ENCODE data around the gene CDC6. TPM values are rescaled to one million over a fixed set of nuclear protein-coding genes. Genes with fewer than 3 reads are reported as not detected.

CDC6 gene
- total RNA-seq, 3 donors from 2014 or later, result 0.29 to 0.98 (median 0.80) TPM

DNA sequence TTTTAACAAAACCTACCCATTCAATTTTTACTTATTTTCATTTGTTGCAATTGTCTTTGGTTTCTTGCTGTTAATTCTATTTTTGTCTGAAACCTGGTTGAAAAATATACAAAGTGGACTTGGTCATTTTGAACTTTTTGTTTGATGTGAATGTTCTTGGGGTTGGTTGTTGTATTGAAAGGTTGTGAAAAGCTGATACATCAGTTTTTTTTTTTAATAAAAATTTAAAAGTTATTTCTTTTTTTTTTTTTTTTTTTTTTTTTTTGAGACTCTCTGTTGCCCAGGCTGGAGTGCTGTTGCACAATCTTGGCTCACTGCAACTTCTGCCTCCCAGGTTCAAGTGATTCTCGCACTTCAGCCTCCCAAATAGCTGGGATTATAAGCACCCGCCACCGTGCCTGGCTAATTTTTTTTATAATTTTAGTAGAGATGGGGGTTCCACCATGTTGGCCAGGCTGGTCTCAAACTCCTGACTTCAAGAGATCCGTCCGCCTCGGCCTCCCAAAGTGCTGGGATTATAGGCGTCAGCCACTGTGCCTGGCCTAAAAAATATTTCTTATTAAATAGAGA is 39.7 kb upstream of the CDC6 start:
- no peaks in the 10 kb centered on the region for H3K27me3 ChIP-seq
- no peaks in the 10 kb centered on the region for H3K9me3 ChIP-seq
- H3K36me3 ChIP-seq, result no peaks in the 10 kb centered on the region
- H3K4me1 ChIP-seq, result peaks cover 0 to 10% of the 10 kb centered on the region in 2 donors
- no peak overlapping the region for H3K27ac ChIP-seq
- TF ChIP-seq POLR2A (IDR thresholded peaks at IDR 0.05) (no peak), POLR2AphosphoS5 (IDR thresholded peaks at IDR 0.05) (no peak)
- TF ChIP-seq, protein P1, sequence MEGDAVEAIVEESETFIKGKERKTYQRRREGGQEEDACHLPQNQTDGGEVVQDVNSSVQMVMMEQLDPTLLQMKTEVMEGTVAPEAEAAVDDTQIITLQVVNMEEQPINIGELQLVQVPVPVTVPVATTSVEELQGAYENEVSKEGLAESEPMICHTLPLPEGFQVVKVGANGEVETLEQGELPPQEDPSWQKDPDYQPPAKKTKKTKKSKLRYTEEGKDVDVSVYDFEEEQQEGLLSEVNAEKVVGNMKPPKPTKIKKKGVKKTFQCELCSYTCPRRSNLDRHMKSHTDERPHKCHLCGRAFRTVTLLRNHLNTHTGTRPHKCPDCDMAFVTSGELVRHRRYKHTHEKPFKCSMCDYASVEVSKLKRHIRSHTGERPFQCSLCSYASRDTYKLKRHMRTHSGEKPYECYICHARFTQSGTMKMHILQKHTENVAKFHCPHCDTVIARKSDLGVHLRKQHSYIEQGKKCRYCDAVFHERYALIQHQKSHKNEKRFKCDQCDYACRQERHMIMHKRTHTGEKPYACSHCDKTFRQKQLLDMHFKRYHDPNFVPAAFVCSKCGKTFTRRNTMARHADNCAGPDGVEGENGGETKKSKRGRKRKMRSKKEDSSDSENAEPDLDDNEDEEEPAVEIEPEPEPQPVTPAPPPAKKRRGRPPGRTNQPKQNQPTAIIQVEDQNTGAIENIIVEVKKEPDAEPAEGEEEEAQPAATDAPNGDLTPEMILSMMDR (IDR thresholded peaks at IDR 0.05), result no peak
- no peak overlapping the region for H3K4me3 ChIP-seq
- intact Hi-C loops (cut with DNase I; ENCODE audit: low total_unique reads), result no loop called here
- DNase-seq (ENCODE audit: low spot score in 2 of 2), result no peak

DNA sequence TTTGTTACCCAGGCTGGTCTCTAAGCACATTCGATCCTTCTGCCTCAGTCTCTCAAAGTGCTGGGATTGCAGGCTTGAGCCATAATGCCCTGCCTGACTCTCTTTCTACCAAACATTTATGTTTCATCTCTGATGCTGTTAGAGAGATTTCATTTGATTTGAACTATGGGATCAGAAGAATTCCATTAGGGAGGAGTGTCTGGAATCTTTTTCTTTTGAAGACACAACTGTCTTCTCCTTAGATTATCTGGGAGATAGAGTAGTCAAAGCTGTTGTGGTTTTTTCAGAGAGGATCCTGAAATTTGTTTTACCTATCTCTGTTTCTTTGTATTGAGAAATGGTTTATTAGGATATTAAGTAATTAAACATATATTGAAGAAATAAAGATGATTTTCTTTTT is 39.2 kb upstream of the CDC6 start:
- no peak overlapping the region for H3K27ac ChIP-seq
- peaks cover 0 to 10% of the 10 kb centered on the region in 2 donors for H3K4me1 ChIP-seq
- no peak overlapping the region for H3K4me3 ChIP-seq
- H3K27me3 ChIP-seq, result no peaks in the 10 kb centered on the region
- no peak for DNase-seq (ENCODE audit: low spot score in 2 of 2)
- no peaks in the 10 kb centered on the region for H3K36me3 ChIP-seq
- TF ChIP-seq POLR2A (IDR thresholded peaks at IDR 0.05) (no peak), POLR2AphosphoS5 (IDR thresholded peaks at IDR 0.05) (no peak)
- TF ChIP-seq, protein P1 (IDR thresholded peaks at IDR 0.05), result no peak
- intact Hi-C loops (cut with DNase I; ENCODE audit: low total_unique reads), result no loop called here
- H3K9me3 ChIP-seq, result no peaks in the 10 kb centered on the region

DNA sequence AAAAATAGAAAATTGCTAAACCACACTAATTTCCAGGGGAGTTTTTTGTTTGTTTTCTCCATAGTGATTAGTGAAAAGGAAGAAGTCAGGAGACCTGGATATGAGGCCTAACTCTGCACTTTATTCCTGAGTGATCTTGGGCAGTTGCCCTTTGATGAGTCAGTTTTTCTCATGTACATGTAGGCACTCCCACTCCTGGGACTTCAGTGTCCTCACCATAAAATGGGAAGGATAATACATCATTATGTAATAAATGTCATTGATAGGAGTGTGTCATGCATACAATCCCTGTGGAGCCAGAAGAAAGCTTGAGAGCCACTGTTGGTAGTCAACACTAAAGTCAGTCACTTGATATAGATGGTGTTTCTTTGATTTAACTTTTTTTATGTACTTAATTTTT is 36.1 kb upstream of the CDC6 start:
- H3K4me3 ChIP-seq, result no peak overlapping the region
- no peaks in the 10 kb centered on the region for H3K9me3 ChIP-seq
- no peak for DNase-seq (ENCODE audit: low spot score in 2 of 2)
- TF ChIP-seq, protein P1 (IDR thresholded peaks at IDR 0.05), result no peak
- TF ChIP-seq POLR2A (IDR thresholded peaks at IDR 0.05) (no peak), POLR2AphosphoS5 (IDR thresholded peaks at IDR 0.05) (no peak)
- intact Hi-C loops (cut with DNase I; ENCODE audit: low total_unique reads), result no loop called here
- H3K36me3 ChIP-seq, result no peaks in the 10 kb centered on the region
- no peaks in the 10 kb centered on the region for H3K27me3 ChIP-seq
- peak overlapping the region; percentile 13 to 20 for H3K27ac ChIP-seq
- H3K4me1 ChIP-seq, result peaks cover 0 to 10% of the 10 kb centered on the region in 2 donors

DNA sequence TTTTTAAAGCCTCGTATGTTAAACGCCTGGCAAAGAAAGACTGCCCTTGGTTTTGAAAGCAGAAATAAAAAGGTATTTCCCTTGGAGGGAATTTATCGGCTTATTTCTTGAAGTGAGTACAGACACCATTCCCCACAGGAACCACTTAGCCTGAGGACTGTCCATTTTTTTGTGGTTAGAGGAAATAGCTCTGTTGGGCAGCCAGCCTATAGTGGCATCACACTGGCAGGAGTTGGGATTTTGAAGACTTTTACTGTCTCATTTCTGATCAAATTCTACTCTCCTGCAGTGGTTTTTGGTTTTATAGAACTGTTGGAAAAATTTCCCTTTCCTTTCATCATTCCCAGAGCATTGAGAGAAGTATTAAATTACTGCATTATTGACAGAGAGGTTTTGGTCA is 34.1 kb upstream of the CDC6 start:
- no peak overlapping the region for H3K4me3 ChIP-seq
- peak overlapping the region in 1 of 2 donors; percentile 33 for H3K27ac ChIP-seq
- TF ChIP-seq, protein P1 (IDR thresholded peaks at IDR 0.05), result no peak
- TF ChIP-seq POLR2AphosphoS5 (IDR thresholded peaks at IDR 0.05) (no peak), POLR2A (IDR thresholded peaks at IDR 0.05) (no peak)
- peak in 1 of 2 donors; percentile 48 for DNase-seq (ENCODE audit: low spot score in 2 of 2)
- H3K27me3 ChIP-seq, result no peaks in the 10 kb centered on the region
- H3K9me3 ChIP-seq, result no peaks in the 10 kb centered on the region
- no peaks in the 10 kb centered on the region for H3K36me3 ChIP-seq
- intact Hi-C loops (cut with DNase I; ENCODE audit: low total_unique reads), result no loop called here
- H3K4me1 ChIP-seq, result peaks cover 0 to 10% of the 10 kb centered on the region in 2 donors

DNA sequence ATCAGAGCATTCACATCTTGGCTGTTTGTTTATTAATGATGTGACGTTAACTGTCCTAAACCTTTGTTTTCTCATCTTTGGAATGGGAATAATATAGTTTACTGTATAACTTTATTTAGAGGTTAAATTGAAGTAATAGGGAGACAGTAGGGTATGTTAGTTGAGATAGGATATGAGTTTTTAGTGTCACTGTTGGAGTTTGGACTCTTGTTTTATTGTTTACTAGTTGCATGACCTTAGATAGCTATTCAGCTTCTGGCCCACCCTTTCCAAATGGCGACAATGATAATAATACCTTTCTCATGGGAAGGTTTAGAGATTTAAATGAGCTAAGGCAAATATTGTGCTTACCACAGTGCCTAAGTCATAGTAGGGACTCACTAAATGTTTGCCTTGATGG is 28.2 kb upstream of the CDC6 start:
- TF ChIP-seq POLR2A (IDR thresholded peaks at IDR 0.05) (no peak), POLR2AphosphoS5 (IDR thresholded peaks at IDR 0.05) (no peak)
- TF ChIP-seq, protein P1 (IDR thresholded peaks at IDR 0.05), result no peak
- intact Hi-C loops (cut with DNase I; ENCODE audit: low total_unique reads), result no loop called here
- peaks cover under 1% of the 10 kb centered on the region for H3K36me3 ChIP-seq

More for the DNA sequence above, 28.2 kb upstream of the CDC6 start:
- no peak overlapping the region for H3K4me3 ChIP-seq
- H3K27ac ChIP-seq, result no peak overlapping the region
- DNase-seq (ENCODE audit: low spot score in 2 of 2), result no peak
- H3K4me1 ChIP-seq, result no peaks in the 10 kb centered on the region
- no peaks in the 10 kb centered on the region for H3K9me3 ChIP-seq
- H3K27me3 ChIP-seq, result no peaks in the 10 kb centered on the region

All from breast epithelium (tissue), 4 donors.